UCSD-AML1 (cell line): ENCODE results near the gene EIPR1.

ENCODE experiments used
- DNase-seq: peaks from one replicate; lab custom pipeline; 2025; ENCODE audit not compliant: unreplicated experiment; lab: John Stamatoyannopoulos, UW

Gene EIPR1

GRCh38 chr2:3309496-3310355 is 67.9 kb downstream of the EIPR1 start:
- no peak for DNase-seq

DNA sequence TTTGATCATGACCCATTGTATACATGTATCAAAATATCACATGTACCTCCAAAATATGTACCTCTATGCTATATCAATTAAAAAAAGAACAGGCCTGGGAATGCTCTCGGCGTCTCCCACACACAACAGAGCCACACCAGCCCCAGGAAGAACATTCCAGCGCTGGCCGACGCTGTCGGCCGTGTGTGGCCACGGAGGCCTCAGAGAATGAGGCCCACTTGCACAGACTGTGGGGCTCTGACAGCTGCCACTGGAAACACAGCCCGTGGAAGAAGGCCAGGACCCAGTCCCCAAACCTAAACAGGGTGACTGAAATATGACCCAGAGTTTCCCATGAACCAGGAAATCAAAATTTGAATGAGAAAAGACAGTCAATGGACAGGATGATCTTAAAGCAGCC is 69.7 kb downstream of the EIPR1 start:
- DNase-seq = no peak

DNA sequence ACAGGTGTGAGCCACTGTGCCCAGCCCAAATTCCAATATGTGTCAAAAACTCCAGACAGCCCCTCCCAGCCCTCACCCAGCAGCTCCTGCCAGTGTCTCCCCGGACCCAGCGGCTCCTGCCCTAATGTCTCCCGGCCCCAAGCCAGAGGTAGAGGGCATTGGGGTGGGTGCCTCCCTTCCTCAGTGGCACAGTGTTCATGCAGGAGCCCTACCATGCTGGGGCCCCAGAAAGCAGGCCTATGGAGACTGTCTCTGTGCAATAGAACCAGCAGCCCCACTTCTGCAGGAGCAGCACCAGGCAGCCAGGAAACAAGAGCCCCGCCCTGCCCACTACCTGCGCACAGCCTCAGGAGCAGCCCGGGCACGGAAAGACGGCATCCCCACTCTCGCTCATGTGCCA is 70.4 kb downstream of the EIPR1 start:
- no peak for DNase-seq

- no peak for DNase-seq
Measured at GRCh38 chr2:3305952-3306351, 71.7 kb downstream of the EIPR1 start.

DNA sequence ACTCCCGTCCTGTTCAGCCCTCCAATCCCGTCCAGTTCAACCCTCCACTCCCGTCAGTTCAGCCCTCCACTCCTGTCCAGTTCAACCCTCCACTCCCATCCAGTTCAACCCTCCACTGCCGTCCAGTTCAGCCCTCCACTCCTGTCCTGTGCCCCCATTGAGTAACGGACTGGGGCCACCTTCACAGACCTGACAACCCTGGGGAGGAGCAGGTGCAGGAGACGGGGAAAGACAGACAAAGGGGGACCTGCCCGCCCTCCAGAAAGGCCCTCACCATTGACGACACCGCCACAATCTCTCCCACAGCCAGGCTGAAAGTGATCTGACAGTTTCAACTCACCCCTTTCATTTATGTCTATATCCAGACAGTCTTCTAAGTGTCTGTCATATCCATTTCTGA is 72.2 kb downstream of the EIPR1 start:
- no peak for DNase-seq

- peak; percentile 81 for DNase-seq
Measured at GRCh38 chr2:3303583-3304406, 73.8 kb downstream of the EIPR1 start.

- no peak for DNase-seq
Measured at GRCh38 chr2:3302751-3303582, 74.7 kb downstream of the EIPR1 start.

- DNase-seq = no peak
Measured at GRCh38 chr2:3302421-3302750, 75.2 kb downstream of the EIPR1 start.

DNA sequence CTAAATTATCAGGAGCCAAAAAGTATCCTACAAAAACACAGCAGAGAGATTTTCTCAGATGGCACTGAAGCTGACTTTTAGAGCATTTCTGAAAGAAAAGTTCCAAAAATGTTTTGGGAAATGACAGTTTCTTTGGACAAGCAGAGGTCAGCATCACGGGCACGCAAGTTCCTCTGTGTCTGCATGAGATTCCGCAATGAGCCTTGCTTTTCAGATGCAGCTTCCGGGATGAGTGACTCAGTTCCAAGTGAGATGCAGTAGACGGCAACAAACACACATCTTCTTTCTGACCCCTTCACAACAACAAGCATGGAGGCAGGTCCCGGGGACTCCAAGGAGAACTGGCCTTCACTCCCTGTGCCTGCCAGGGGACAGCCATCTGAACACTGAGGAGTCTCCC is 76.6 kb downstream of the EIPR1 start:
- no peak for DNase-seq

GRCh38 chr2:3300224-3300995 is 77.2 kb downstream of the EIPR1 start:
- no peak for DNase-seq

- no peak for DNase-seq
Measured at GRCh38 chr2:3299703-3300102, 77.9 kb downstream of the EIPR1 start.

DNA sequence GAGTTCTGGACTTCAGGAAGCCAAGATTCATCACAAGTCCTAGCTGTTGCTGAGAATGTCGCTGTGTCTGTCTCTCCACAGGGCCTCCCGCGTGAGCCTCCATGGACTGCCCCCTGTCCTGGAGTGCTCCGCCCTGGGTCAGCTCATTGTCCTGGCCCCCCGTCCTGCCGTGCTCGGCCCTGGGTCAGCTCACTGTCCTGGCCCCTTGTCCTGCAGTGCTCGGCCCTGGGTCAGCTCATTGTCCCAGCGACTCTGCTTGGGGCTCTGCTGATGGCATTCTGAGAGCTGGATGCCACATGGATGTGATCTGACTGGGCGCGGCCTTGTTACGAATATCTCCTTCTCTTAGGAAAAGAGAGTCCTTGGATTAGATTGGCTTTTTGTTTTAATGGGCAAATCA is 78.5 kb downstream of the EIPR1 start:
- no peak for DNase-seq

- DNase-seq = no peak
Measured at GRCh38 chr2:3298191-3298590, 79.4 kb downstream of the EIPR1 start.

- DNase-seq = no peak
Measured at GRCh38 chr2:3297523-3297922, 80.1 kb downstream of the EIPR1 start.

DNA sequence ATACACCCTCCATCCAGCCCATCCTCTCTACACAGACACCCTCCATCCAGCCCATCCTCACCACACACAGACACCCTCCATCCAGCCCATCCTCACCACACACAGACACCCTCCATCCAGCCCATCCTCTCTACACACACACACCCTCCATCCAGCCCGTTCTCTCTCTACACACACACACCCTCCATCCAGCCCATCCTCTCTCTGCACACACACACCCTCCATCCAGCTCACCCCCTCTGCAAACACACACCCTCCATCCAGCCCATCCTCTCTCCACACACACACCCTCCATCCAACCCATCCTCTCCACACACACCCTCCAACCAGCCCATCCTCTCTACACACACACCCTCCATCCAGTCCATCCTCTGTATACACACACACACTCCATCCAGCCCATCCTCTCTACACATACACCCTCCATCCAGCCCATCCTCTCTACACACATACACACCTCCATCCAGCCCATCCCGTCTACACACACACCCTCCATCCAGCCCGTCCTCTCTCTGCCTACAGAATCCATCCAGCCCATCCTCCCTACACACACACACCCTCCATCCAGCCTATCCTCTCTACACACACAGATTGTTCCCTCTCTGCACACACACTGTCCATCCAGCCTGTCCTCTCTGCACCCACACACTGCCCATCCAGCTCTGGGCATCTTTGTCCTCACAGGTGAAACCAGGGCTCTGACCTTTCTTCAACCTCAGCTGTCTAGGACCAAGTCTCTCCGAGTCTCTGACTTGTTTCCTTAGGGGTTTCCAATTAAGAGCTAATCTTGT is 81.2 kb downstream of the EIPR1 start:
- DNase-seq = no peak

DNA sequence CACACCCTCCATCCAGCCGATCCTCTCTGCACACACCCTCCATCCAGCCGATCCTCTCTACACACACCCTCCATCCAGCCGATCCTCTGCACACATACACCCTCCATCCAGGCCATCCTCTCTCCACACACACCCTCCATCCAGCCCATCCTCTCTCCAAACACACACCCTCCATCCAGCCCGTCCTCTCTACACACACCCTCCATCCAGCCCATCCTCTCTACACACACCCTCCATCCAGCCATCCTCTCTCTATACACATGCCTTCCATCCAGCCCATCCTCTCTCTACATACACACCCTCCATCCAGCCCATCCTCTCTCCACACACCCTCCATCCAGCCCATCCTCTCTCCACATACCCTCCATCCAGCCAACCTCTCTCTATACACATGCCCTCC is 83.1 kb downstream of the EIPR1 start:
- DNase-seq = no peak

- DNase-seq = no peak
Measured at GRCh38 chr2:3294069-3294468, 83.5 kb downstream of the EIPR1 start.

GRCh38 chr2:3293221-3293620 is 84.4 kb downstream of the EIPR1 start:
- no peak for DNase-seq

GRCh38 chr2:3292416-3292815 is 85.2 kb downstream of the EIPR1 start:
- no peak for DNase-seq

- DNase-seq = no peak
Measured at GRCh38 chr2:3291750-3292149, 85.9 kb downstream of the EIPR1 start.
